Prostate gland (tissue), 2 donors: ENCODE data around the gene SRXN1. TPM values are rescaled to one million over a fixed set of nuclear protein-coding genes. Genes with fewer than 3 reads are reported as not detected.

ENCODE experiments used
- DNase-seq: peaks from one replicate; pipeline ENCODE4 v3.0.0-alpha.2; 2019; ENCODE audit warnings: low spot score
- H3K27ac ChIP-seq, 2 donors: fragments of 200-600 bp; sonication (generic); 2 replicates each; pipeline ENCODE4 v1.5.1; 2017 to 2019
- H3K27me3 ChIP-seq: fragments of 200-600 bp; sonication (generic); replicated peaks from 2 replicates; pipeline ENCODE4 v1.5.1; 2019; ENCODE audit not compliant: insufficient read depth
- H3K36me3 ChIP-seq, 2 donors: fragments of 200-600 bp; sonication (generic); 1 replicate in 1 of 2; 2 replicates in 1 of 2; pipeline versions ENCODE4 v1.5.1 to v1.8.1; 2017 to 2019
- H3K4me1 ChIP-seq: fragments of 200-600 bp; sonication (generic); replicated peaks from 2 replicates; pipeline ENCODE4 v1.5.1; 2019
- H3K4me3 ChIP-seq, 2 donors: fragments of 200-600 bp; sonication (generic); 2 replicates each; pipeline ENCODE4 v1.5.1; 2017 to 2019
- H3K9me3 ChIP-seq: fragments of 200-600 bp; sonication (generic); 2 replicates; pipeline ENCODE4 v1.5.1; 2017
- POLR2A ChIP-seq: fragments of 450-650 bp; IDR thresholded peaks from one replicate; pipeline ENCODE4 v1.6.1; 2016; ENCODE audit warnings: antibody characterized with exemption, mild to moderate bottlenecking
- POLR2AphosphoS5 ChIP-seq: sonication (generic); formaldehyde crosslinking; IDR thresholded peaks from one replicate; pipeline ENCODE4 v1.6.1; 2017; ENCODE audit warnings: antibody characterized with exemption
- WGBS: methylation state at CpG from one replicate; pipeline ENCODE4 v1.1.5; 2018; 5-methylcytosine and 5-hydroxymethylcytosine counted together
- intact Hi-C: fragments of 100-400 bp; cut with DNase I; formaldehyde crosslinking; loops from one replicate; pipeline ENCODE4 v1.14.2; 2022
- total RNA-seq, 2 donors: library from RNA; depleted of rRNA; stranded (reverse); fragments of >200 nt; gene quantifications; one replicate each; pipeline ENCODE4 v1.1.0, GENCODE V29; 2016
- TF ChIP-seq, protein P1 (sequence below), 4 experiments: fragments of 200-600 bp in 2 of 4; fragments of 450-650 bp in 2 of 4; sonication (generic) in 2 of 4; IDR thresholded peaks; 1 replicate in 3 of 4; 2 replicates in 1 of 4; pipeline ENCODE4 v1.5.1; 2016 to 2019; ENCODE audit warnings: antibody characterized with exemption in 4 of 4, mild to moderate bottlenecking in 2 of 4, moderate library complexity in 2 of 4

SRXN1 gene
- total RNA-seq = 10 to 100 TPM; 33.6 to 41.4 TPM

DNA sequence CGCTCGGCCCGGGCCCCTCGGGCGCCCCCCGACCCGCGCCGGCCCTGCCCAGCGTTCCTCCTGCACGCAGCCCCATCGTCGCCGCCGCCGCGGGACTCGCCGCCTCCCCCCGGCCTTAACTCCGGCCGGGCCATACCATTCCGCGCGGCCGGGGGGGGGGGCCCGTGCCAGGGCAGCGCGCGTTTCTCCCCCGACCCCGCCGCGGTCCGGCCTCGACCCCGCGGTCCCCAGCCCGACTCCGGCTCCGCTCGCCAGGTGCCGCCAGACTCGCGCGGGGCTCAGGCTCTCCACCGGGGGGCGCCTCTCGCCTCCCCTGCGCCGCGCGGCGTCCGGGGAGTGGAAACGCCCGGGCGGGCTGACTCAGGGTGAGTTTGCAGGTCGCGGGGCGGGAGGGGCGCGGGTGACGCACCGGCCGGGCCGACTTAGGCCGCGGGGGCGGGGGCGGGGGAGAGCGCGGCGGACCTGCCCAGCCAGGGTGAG is at the start of gene SRXN1:
Gene SRXN1, minus strand, starts transcription at position 91 of the 480 bp plus-strand sequence. Its CDS starts 15 bp downstream, at position 76.
- peak; percentile 8 for TF ChIP-seq POLR2AphosphoS5
- TF ChIP-seq, protein P1, sequence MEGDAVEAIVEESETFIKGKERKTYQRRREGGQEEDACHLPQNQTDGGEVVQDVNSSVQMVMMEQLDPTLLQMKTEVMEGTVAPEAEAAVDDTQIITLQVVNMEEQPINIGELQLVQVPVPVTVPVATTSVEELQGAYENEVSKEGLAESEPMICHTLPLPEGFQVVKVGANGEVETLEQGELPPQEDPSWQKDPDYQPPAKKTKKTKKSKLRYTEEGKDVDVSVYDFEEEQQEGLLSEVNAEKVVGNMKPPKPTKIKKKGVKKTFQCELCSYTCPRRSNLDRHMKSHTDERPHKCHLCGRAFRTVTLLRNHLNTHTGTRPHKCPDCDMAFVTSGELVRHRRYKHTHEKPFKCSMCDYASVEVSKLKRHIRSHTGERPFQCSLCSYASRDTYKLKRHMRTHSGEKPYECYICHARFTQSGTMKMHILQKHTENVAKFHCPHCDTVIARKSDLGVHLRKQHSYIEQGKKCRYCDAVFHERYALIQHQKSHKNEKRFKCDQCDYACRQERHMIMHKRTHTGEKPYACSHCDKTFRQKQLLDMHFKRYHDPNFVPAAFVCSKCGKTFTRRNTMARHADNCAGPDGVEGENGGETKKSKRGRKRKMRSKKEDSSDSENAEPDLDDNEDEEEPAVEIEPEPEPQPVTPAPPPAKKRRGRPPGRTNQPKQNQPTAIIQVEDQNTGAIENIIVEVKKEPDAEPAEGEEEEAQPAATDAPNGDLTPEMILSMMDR (IDR thresholded peaks at IDR 0.05) = peak; percentile 26 to 82 (median 61)
- peak; percentile 11 for TF ChIP-seq POLR2A
- Histone ChIP-seq H3K4me1 (peaks cover 5% of the 10 kb centered on the region), H3K27me3 (no peaks in the 10 kb centered on the region), H3K36me3 (peaks cover 0 to 9% of the 10 kb centered on the region in 2 donors), H3K27ac (peak within 1 kb of the TSS; percentile 76 to 80), H3K4me3 (peak within 1 kb of the TSS; percentile 56 to 74), H3K9me3 (no peaks in the 10 kb centered on the region)
- under 1% methylated on average over 37 of the region's 74 CpGs for WGBS
- DNase-seq = peak; percentile 85
- intact Hi-C loops = loop anchor here (5.0 to 10.0 kb wide), 3 partner anchors 74 to 192 kb away; partner anchors contain the start of gene CSNK2A1

DNA sequence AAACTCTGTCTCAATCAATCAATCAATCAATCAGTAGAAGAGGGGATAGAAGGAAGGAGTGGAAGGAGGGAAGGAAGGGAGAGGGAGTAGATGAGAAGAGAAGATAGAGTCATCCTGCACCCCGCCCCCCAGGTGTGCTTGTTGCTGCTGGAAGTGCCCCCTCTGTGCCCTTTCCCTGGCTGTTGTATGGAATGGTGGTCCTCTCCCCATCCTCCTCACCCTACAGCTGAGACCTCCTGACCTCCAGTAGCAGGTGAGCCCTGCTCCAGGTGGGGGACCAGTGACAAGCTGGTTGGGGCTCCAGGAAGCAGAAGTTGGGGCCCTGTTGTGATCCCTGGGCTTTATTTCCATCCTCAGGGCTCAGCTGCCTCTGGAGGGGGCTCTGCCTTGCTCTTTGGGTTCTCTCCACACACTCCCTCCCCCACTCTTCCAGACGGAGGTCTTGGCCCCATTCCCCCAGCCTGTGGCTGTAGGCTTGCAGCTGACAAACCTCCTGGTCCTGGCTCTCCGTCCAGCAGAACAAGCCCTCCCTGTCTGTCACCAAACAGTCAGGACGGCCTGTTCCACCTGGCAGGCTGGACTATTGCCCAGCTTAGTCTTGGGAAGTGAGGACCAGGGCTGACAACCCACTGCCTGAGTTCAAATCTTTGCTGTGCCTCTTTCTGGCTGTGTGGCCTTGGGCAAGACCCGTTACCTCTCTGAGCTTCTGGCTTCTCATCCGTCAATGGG is 48.6 kb upstream of the SRXN1 start:
- Histone ChIP-seq H3K27ac (no peak overlapping the region), H3K27me3 (no peaks in the 10 kb centered on the region), H3K4me1 (peaks cover 9% of the 10 kb centered on the region), H3K9me3 (no peaks in the 10 kb centered on the region), H3K36me3 (no peaks in the 10 kb centered on the region), H3K4me3 (no peak overlapping the region)
- WGBS = 62% methylated on average over 6 of the region's 6 CpGs
- intact Hi-C loops = no loop called here
- TF ChIP-seq POLR2AphosphoS5 = peak; percentile 79
- no peak for TF ChIP-seq POLR2A
- DNase-seq = peak; percentile 73

DNA sequence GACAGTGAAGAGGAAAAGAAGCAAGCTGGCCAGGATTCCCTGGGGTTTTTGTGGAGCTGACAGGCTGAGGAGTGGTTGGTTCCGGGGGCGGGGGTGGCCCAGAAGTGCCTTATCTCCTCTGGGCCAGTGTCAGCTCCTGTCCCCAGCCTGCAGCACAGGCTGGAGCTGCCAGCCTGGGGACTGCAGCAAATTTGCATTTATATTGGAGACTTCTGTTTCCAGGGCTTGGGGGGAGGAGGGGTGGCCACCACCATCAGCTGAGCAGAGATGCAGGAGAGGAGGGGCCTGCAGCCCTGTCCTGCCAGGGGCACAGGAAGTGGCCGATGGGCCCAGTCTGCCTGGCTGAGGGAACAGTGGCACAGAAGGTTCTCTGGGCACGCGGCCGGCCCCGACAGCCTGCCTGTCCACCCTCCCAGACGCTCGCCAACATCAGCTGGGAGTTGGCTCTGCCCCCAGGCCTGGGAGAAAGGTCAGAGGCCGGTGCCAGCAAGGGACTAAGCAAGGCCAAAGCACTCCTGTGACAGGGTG is 46.9 kb upstream of the SRXN1 start:
- DNase-seq = no peak
- Histone ChIP-seq H3K36me3 (no peaks in the 10 kb centered on the region), H3K27ac (no peak overlapping the region), H3K9me3 (no peaks in the 10 kb centered on the region), H3K4me3 (no peak overlapping the region), H3K4me1 (peaks cover 12% of the 10 kb centered on the region), H3K27me3 (no peaks in the 10 kb centered on the region)
- TF ChIP-seq POLR2AphosphoS5 (no peak), POLR2A (no peak)
- TF ChIP-seq, protein P1 (IDR thresholded peaks at IDR 0.05) = no peak
- WGBS = 53% methylated on average over 10 of the region's 10 CpGs
- intact Hi-C loops = no loop called here

DNA sequence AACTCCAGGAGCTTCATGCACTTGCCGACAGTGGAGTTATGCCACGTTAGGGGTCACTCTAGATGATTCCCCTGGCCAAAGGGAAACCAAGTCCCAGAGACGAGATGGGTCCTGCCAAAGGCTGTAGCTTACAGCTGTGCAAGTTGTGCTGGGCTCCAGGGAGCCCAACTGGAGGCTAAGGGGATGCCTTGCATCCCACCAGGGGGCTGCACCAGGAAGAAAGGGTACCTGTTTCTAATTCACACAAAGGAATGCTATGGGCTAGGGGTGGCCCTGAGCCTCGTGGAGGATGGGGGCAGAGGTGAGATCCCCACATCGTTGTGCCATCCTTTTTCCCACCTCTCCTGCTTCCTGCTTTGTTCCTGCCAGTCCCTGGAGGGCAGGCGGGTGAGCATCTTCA is 46.3 kb upstream of the SRXN1 start:
- H3K4me1 ChIP-seq = peaks cover 13% of the 10 kb centered on the region
- H3K9me3 ChIP-seq = no peaks in the 10 kb centered on the region
- TF ChIP-seq, protein P1 (IDR thresholded peaks at IDR 0.05) = no peak
- no peak for TF ChIP-seq POLR2AphosphoS5
- no peak for TF ChIP-seq POLR2A
- H3K27ac ChIP-seq = no peak overlapping the region
- intact Hi-C loops = no loop called here
- H3K27me3 ChIP-seq = no peaks in the 10 kb centered on the region
- H3K4me3 ChIP-seq = no peak overlapping the region
- 64% methylated on average over 6 of the region's 6 CpGs for WGBS
- no peaks in the 10 kb centered on the region for H3K36me3 ChIP-seq
- no peak for DNase-seq

DNA sequence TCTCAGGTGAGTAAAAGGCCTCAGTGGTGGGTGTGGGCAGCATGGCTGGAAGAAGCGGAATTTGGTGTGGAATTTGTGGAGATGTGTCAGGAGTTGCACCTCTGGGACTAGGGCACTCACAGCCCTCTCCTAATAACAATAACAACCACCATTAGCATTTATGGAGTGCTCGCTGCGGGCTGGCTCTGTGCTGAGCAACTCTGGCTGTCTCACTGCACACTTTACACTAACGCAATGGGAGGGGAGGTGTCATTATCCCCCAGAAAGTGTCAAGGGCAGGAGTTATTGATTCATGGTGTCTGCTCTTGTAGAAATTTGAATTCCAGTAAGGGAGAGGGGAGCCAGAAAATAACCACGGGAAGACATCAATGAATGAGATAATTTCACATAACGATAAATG is 45.3 kb upstream of the SRXN1 start:
- WGBS = 73% methylated on average over 6 of the region's 6 CpGs
- H3K27me3 ChIP-seq = no peaks in the 10 kb centered on the region
- H3K9me3 ChIP-seq = no peaks in the 10 kb centered on the region
- TF ChIP-seq, protein P1 (IDR thresholded peaks at IDR 0.05) = no peak
- no peak overlapping the region for H3K4me3 ChIP-seq
- intact Hi-C loops = no loop called here
- no peak for DNase-seq
- H3K4me1 ChIP-seq = peaks cover 13% of the 10 kb centered on the region
- no peaks in the 10 kb centered on the region for H3K36me3 ChIP-seq
- H3K27ac ChIP-seq = no peak overlapping the region
